Measurements from ENCODE around the gene SFTPB. TPM values are rescaled to one million over a fixed set of nuclear protein-coding genes. Genes with fewer than 3 reads are reported as not detected.
A peak's percentile ranks its signal among the peaks of the same experiment; 100 is the strongest.

SFTPB gene
- total RNA-seq, 1 donor, result not detected

GRCh38 chr2:85695121-85695520 is 27.1 kb upstream of the SFTPB start:
- no peaks in the 10 kb centered on the region for H3K27me3 ChIP-seq (ENCODE audit: insufficient read depth, low read length)
- no peaks in the 10 kb centered on the region for H3K9me3 ChIP-seq (ENCODE audit: low read depth, low read length)
- peak overlapping the region; percentile 41 for H3K4me3 ChIP-seq (ENCODE audit: low read length)
- H3K4me1 ChIP-seq (ENCODE audit: insufficient read depth, low read length), result peaks cover 40% of the 10 kb centered on the region

GRCh38 chr2:85694052-85695025 is 26.3 kb upstream of the SFTPB start, which contains the start of gene GNLY:
Gene GNLY, plus strand, starts transcription at chr2:85694358. Its CDS starts 61 bp downstream, at chr2:85694419.
- Histone ChIP-seq H3K27me3 (ENCODE audit: insufficient read depth, low read length) (no peaks in the 10 kb centered on the region), H3K4me1 (ENCODE audit: insufficient read depth, low read length) (peaks cover 39% of the 10 kb centered on the region), H3K9me3 (ENCODE audit: low read depth, low read length) (no peaks in the 10 kb centered on the region), H3K4me3 (ENCODE audit: low read length) (peak within 1 kb of the TSS; percentile 41)

- H3K27me3 ChIP-seq (ENCODE audit: insufficient read depth, low read length), result no peaks in the 10 kb centered on the region
- H3K4me3 ChIP-seq (ENCODE audit: low read length), result no peak overlapping the region
- H3K4me1 ChIP-seq (ENCODE audit: insufficient read depth, low read length), result peaks cover 20% of the 10 kb centered on the region
- no peaks in the 10 kb centered on the region for H3K9me3 ChIP-seq (ENCODE audit: low read depth, low read length)
Observed at GRCh38 chr2:85692039-85692645, 24.1 kb upstream of the SFTPB start.

- no peak overlapping the region for H3K4me3 ChIP-seq (ENCODE audit: low read length)
- H3K27me3 ChIP-seq (ENCODE audit: insufficient read depth, low read length), result no peaks in the 10 kb centered on the region
- peaks cover 14% of the 10 kb centered on the region for H3K4me1 ChIP-seq (ENCODE audit: insufficient read depth, low read length)
- no peaks in the 10 kb centered on the region for H3K9me3 ChIP-seq (ENCODE audit: low read depth, low read length)
Observed at GRCh38 chr2:85690932-85691331, 22.9 kb upstream of the SFTPB start.

GRCh38 chr2:85684806-85685205 is 16.8 kb upstream of the SFTPB start:
- Histone ChIP-seq H3K9me3 (ENCODE audit: low read depth, low read length) (no peaks in the 10 kb centered on the region), H3K27me3 (ENCODE audit: insufficient read depth, low read length) (no peaks in the 10 kb centered on the region), H3K4me3 (ENCODE audit: low read length) (no peak overlapping the region), H3K4me1 (ENCODE audit: insufficient read depth, low read length) (peaks cover 13% of the 10 kb centered on the region)

- Histone ChIP-seq H3K27me3 (ENCODE audit: insufficient read depth, low read length) (no peaks in the 10 kb centered on the region), H3K4me3 (ENCODE audit: low read length) (no peak overlapping the region), H3K4me1 (ENCODE audit: insufficient read depth, low read length) (peaks cover 15% of the 10 kb centered on the region), H3K9me3 (ENCODE audit: low read depth, low read length) (no peaks in the 10 kb centered on the region)
Observed at GRCh38 chr2:85684380-85684779, 16.4 kb upstream of the SFTPB start.

GRCh38 chr2:85682378-85682777 is 14.4 kb upstream of the SFTPB start:
- Histone ChIP-seq H3K4me1 (ENCODE audit: insufficient read depth, low read length) (peaks cover 33% of the 10 kb centered on the region), H3K9me3 (ENCODE audit: low read depth, low read length) (no peaks in the 10 kb centered on the region)

GRCh38 chr2:85681776-85682175 is 13.8 kb upstream of the SFTPB start:
- Histone ChIP-seq H3K9me3 (ENCODE audit: low read depth, low read length) (no peaks in the 10 kb centered on the region), H3K4me1 (ENCODE audit: insufficient read depth, low read length) (peaks cover 33% of the 10 kb centered on the region), H3K4me3 (ENCODE audit: low read length) (no peak overlapping the region), H3K27me3 (ENCODE audit: insufficient read depth, low read length) (no peaks in the 10 kb centered on the region)

More at GRCh38 chr2:85682378-85682777, 14.4 kb upstream of the SFTPB start:
- Histone ChIP-seq H3K4me3 (ENCODE audit: low read length) (no peak overlapping the region), H3K27me3 (ENCODE audit: insufficient read depth, low read length) (no peaks in the 10 kb centered on the region)

GRCh38 chr2:85681372-85681763 is 13.4 kb upstream of the SFTPB start:
- peaks cover 33% of the 10 kb centered on the region for H3K4me1 ChIP-seq (ENCODE audit: insufficient read depth, low read length)
- H3K4me3 ChIP-seq (ENCODE audit: low read length), result no peak overlapping the region
- H3K9me3 ChIP-seq (ENCODE audit: low read depth, low read length), result no peaks in the 10 kb centered on the region
- H3K27me3 ChIP-seq (ENCODE audit: insufficient read depth, low read length), result no peaks in the 10 kb centered on the region

GRCh38 chr2:85680707-85681371 is 12.8 kb upstream of the SFTPB start:
- H3K27me3 ChIP-seq (ENCODE audit: insufficient read depth, low read length), result no peaks in the 10 kb centered on the region
- H3K4me1 ChIP-seq (ENCODE audit: insufficient read depth, low read length), result peaks cover 33% of the 10 kb centered on the region
- no peak overlapping the region for H3K4me3 ChIP-seq (ENCODE audit: low read length)
- no peaks in the 10 kb centered on the region for H3K9me3 ChIP-seq (ENCODE audit: low read depth, low read length)

- Histone ChIP-seq H3K9me3 (ENCODE audit: low read depth, low read length) (no peaks in the 10 kb centered on the region), H3K4me1 (ENCODE audit: insufficient read depth, low read length) (peaks cover 42% of the 10 kb centered on the region), H3K27me3 (ENCODE audit: insufficient read depth, low read length) (no peaks in the 10 kb centered on the region), H3K4me3 (ENCODE audit: low read length) (no peak overlapping the region)
Observed at GRCh38 chr2:85678794-85679672, 11.0 kb upstream of the SFTPB start.

GRCh38 chr2:85678377-85678776 is 10.4 kb upstream of the SFTPB start:
- no peaks in the 10 kb centered on the region for H3K9me3 ChIP-seq (ENCODE audit: low read depth, low read length)
- H3K4me1 ChIP-seq (ENCODE audit: insufficient read depth, low read length), result peaks cover 48% of the 10 kb centered on the region
- H3K4me3 ChIP-seq (ENCODE audit: low read length), result no peak overlapping the region
- no peaks in the 10 kb centered on the region for H3K27me3 ChIP-seq (ENCODE audit: insufficient read depth, low read length)

- H3K4me3 ChIP-seq (ENCODE audit: low read length), result no peak overlapping the region
- no peaks in the 10 kb centered on the region for H3K9me3 ChIP-seq (ENCODE audit: low read depth, low read length)
- H3K4me1 ChIP-seq (ENCODE audit: insufficient read depth, low read length), result peaks cover 59% of the 10 kb centered on the region
- no peaks in the 10 kb centered on the region for H3K27me3 ChIP-seq (ENCODE audit: insufficient read depth, low read length)
Observed at GRCh38 chr2:85675866-85676548, 8.0 kb upstream of the SFTPB start.

- no peaks in the 10 kb centered on the region for H3K27me3 ChIP-seq (ENCODE audit: insufficient read depth, low read length)
- H3K4me3 ChIP-seq (ENCODE audit: low read length), result no peak overlapping the region
- peaks cover 56% of the 10 kb centered on the region for H3K4me1 ChIP-seq (ENCODE audit: insufficient read depth, low read length)
- H3K9me3 ChIP-seq (ENCODE audit: low read depth, low read length), result no peaks in the 10 kb centered on the region
Observed at GRCh38 chr2:85675427-85675826, 7.4 kb upstream of the SFTPB start.
